Spleen (tissue), 7 donors: ENCODE results near the gene FAM135A.

ENCODE experiments used
- CTCF ChIP-seq, 11 experiments: fragments of 200-600 bp in 7 of 11; fragments of 450-650 bp in 4 of 11; sonication (generic) in 4 of 11; IDR thresholded peaks in 8 of 11; conservative IDR thresholded peaks in 3 of 11; 1 replicate in 7 of 11; 2 replicates in 4 of 11; pipeline versions ENCODE4 v1.4.0 to v1.8.0; 2016 to 2021; ENCODE audit warnings: antibody characterized with exemption in 11 of 11, inconsistent platforms in 4 of 11, mild to moderate bottlenecking in 1 of 11
- POLR2A ChIP-seq, 3 donors: fragments of 450-650 bp; IDR thresholded peaks; one replicate each; pipeline ENCODE4 v1.5.1; 2017; ENCODE audit warnings: antibody characterized with exemption in 3 of 3, mild to moderate bottlenecking in 1 of 3
- donor health status: DM: no; HTN: no; CAD: no; lungs with moderate emphysema.
- donor health status: DM: no; HTN: no; CAD: no.
- donor health status: DM: no; HTN: no; CAD: no.

- TF ChIP-seq CTCF (IDR thresholded peaks at IDR 0.05 in 8 of 11, conservative IDR thresholded peaks at IDR 0.05 in 3 of 11) (no peak), POLR2A (IDR thresholded peaks at IDR 0.05) (no peak)
Observed at GRCh38 chr6:70601014-70601413, 187.7 kb downstream of the FAM135A start.
